Measurements from ENCODE around the gene TTF1.
"Not testable (repeated sequence)": the region's sequence is repeated elsewhere in the genome, so short reads cannot be mapped to it uniquely, and the experiment has no call there.

TTF1 gene

DNA sequence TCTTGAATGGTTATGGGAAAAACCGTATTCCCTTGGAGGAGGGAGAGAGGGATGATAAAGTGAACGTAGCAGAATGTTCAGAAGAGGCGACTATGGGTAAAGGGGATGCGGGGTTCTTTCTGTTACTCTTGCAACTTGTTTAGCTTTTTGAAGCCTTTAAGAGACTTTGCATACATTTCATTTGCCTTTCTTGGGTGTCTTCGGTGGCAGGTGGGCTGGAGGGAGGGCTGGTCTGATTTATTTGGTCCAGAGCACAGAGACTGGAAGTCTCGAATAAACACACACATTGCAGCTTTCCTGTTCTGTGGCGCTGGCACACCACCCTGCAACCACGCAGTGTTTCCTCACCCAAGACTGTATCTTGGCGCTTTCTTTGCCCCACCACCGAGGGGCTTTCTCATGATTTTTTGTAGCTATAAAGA, 23.2 kb downstream of the TTF1 start:
- Mint-ChIP-seq H3K4me1 (no peaks in the 10 kb centered on the region), H3K27ac (no peak overlapping the region), H3K27me3 (ENCODE audit: low read depth) (no peaks in the 10 kb centered on the region), H3K36me3 (ENCODE audit: low read depth) (peaks cover 58% of the 10 kb centered on the region), H3K4me3 (no peak overlapping the region), H3K9me3 (no peaks in the 10 kb centered on the region)
- no peak for TF ChIP-seq CTCF (IDR thresholded peaks at IDR 0.05; ENCODE audit: unreplicated experiment in 3 of 3)

DNA sequence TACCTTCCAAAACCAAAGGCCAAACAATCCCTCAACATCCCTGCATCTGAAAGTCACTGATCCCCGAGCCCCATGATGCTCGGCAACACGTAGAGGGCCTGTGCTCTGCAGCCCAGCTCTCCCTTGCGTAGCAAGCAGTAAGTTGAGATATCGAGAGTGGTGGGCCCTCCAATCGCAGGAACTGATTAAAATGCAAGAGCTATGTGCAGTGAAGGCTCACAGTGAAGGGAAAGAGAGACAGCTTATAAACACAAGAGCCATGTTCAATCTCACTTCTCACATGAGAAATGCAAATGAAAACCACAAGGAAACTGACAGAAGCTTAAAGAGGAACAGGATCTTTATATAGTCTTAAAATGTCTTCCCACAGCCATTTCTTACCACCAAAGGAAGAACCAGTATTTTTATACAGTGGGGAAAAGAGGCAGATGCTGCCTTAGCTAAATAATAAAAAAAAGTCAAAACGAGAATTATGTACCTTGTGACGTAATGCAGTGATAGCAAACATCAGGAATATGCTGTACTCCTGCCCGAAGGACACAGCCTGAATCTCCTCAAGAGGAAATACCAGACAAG, 24.6 kb downstream of the TTF1 start:
- Mint-ChIP-seq H3K27ac (no peak overlapping the region), H3K9me3 (no peaks in the 10 kb centered on the region), H3K27me3 (ENCODE audit: low read depth) (no peaks in the 10 kb centered on the region), H3K36me3 (ENCODE audit: low read depth) (peaks cover 48% of the 10 kb centered on the region), H3K4me1 (no peaks in the 10 kb centered on the region), H3K4me3 (no peak overlapping the region)
- no peak for TF ChIP-seq CTCF (IDR thresholded peaks at IDR 0.05; ENCODE audit: unreplicated experiment in 3 of 3)

- not testable (repeated sequence) for H3K27ac Mint-ChIP-seq; H3K4me1 Mint-ChIP-seq; H3K4me3 Mint-ChIP-seq; H3K27me3 Mint-ChIP-seq (ENCODE audit: low read depth); H3K9me3 Mint-ChIP-seq
- peaks cover 21% of the 10 kb centered on the region for H3K36me3 Mint-ChIP-seq (ENCODE audit: low read depth)
Measured at GRCh38 chr9:132378416-132378815, 28.2 kb downstream of the TTF1 start.

DNA sequence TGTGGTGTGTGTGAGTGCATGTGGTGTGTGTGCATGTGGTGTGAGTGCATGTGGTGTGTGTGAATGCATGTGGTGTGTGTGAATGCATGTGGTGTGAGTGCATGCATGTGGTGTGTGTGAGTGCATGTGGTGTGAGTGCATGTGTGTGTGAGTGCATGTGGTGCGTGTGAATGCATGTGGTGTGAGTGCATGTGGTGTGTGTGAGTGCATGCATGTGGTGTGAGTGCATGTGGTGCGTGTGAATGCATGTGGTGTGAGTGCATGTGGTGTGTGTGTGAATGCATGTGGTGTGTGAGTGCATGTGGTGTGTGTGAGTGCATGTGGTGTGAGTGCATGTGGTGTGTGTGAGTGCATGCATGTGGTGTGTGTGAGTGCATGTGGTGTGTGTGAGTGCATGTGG, 28.9 kb downstream of the TTF1 start:
- H3K27me3 Mint-ChIP-seq (ENCODE audit: low read depth); H3K4me1 Mint-ChIP-seq; H3K9me3 Mint-ChIP-seq; H3K27ac Mint-ChIP-seq; H3K4me3 Mint-ChIP-seq: not testable (repeated sequence)
- H3K36me3 Mint-ChIP-seq (ENCODE audit: low read depth): peaks cover 16% of the 10 kb centered on the region

- TF ChIP-seq CTCF (IDR thresholded peaks at IDR 0.05; ENCODE audit: unreplicated experiment in 3 of 3): no peak
- H3K36me3 Mint-ChIP-seq (ENCODE audit: low read depth): peaks cover 10% of the 10 kb centered on the region
- no peaks in the 10 kb centered on the region for H3K4me1 Mint-ChIP-seq
- H3K27ac Mint-ChIP-seq: peak overlapping the region; percentile 15 to 27 (median 20)
- no peak overlapping the region for H3K4me3 Mint-ChIP-seq
- H3K9me3 Mint-ChIP-seq: no peaks in the 10 kb centered on the region
- no peaks in the 10 kb centered on the region for H3K27me3 Mint-ChIP-seq (ENCODE audit: low read depth)
Measured at GRCh38 chr9:132372177-132373095, 34.2 kb downstream of the TTF1 start.

DNA sequence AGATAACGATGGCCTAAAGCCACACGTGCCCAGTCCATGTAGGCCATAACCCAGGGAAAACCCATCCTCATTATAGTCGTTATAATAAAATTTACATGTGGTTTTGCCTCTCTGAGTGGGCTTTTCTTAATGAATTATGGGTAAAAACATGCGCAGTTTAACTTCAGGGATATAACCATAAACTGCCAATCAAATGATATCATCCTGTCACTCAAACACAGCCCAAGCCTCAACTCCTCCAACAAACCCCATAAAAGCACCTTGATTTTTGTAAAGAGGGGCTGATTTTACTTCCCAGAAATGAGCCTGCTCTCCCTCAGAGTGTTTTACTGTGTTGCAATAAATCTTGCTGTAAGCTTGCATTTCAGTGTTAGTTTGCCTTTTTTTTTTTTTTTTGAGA, 36.0 kb downstream of the TTF1 start:
- TF ChIP-seq CTCF (IDR thresholded peaks at IDR 0.05; ENCODE audit: unreplicated experiment in 3 of 3): no peak

GRCh38 chr9:132369421-132369820, 37.2 kb downstream of the TTF1 start:
- Mint-ChIP-seq H3K27ac (no peak overlapping the region), H3K36me3 (ENCODE audit: low read depth) (peaks cover 5% of the 10 kb centered on the region), H3K4me1 (no peaks in the 10 kb centered on the region), H3K9me3 (no peaks in the 10 kb centered on the region), H3K27me3 (ENCODE audit: low read depth) (no peaks in the 10 kb centered on the region), H3K4me3 (no peak overlapping the region)
- TF ChIP-seq CTCF (IDR thresholded peaks at IDR 0.05; ENCODE audit: unreplicated experiment in 3 of 3): no peak

More for the DNA sequence above, 36.0 kb downstream of the TTF1 start:
- no peaks in the 10 kb centered on the region for H3K9me3 Mint-ChIP-seq
- no peak overlapping the region for H3K27ac Mint-ChIP-seq
- no peaks in the 10 kb centered on the region for H3K27me3 Mint-ChIP-seq (ENCODE audit: low read depth)
- no peaks in the 10 kb centered on the region for H3K4me1 Mint-ChIP-seq
- peaks cover 10% of the 10 kb centered on the region for H3K36me3 Mint-ChIP-seq (ENCODE audit: low read depth)
- no peak overlapping the region for H3K4me3 Mint-ChIP-seq

Measured in nephron (organoid).